WTC11 (cell line): ENCODE data around the gene RAPGEF3. TPM values are rescaled to one million over a fixed set of nuclear protein-coding genes. Genes with fewer than 3 reads are reported as not detected.

Experiments
- ATAC-seq: fragments of 200-7000 bp; cut with Tn5 transposase; 2 replicates; pipeline ENCODE4 v1.10.0; 2021; ENCODE audit warnings: mild to moderate bottlenecking, moderate library complexity
- CTCF ChIA-PET: fragments of 300-600 bp; sonication (Branson Sonifier 250); formaldehyde crosslinking; loops from one replicate; lab custom pipeline; 2021; ENCODE audit warnings: antibody characterized with exemption; lab: Charles Lee
- POLR2A ChIA-PET: fragments of 350-600 bp; sonication (Branson Sonifier 250); formaldehyde crosslinking; loops from one replicate; lab custom pipeline; 2021; ENCODE audit warnings: antibody characterized with exemption; lab: Charles Lee
- DNase-seq: peaks from one replicate; pipeline ENCODE4 v3.0.0; 2021; ENCODE audit warnings: low spot score
- H3K27ac Mint-ChIP-seq: 2 replicates; pipeline ENCODE4 v1.8.0; 2021; ENCODE audit warnings: mixed read lengths
- H3K27me3 Mint-ChIP-seq: 2 replicates; pipeline ENCODE4 v1.8.0; 2021; ENCODE audit warnings: low read depth, mild to moderate bottlenecking, moderate library complexity, mixed read lengths
- H3K36me3 Mint-ChIP-seq: 2 replicates; pipeline ENCODE4 v1.8.0; 2021; ENCODE audit warnings: mixed read lengths
- H3K4me1 Mint-ChIP-seq: 2 replicates; pipeline ENCODE4 v1.8.0; 2022; ENCODE audit warnings: mixed read lengths
- H3K4me3 Mint-ChIP-seq: 2 replicates; pipeline ENCODE4 v1.8.0; 2021; ENCODE audit warnings: mild to moderate bottlenecking, moderate library complexity, mixed read lengths
- H3K9me3 Mint-ChIP-seq: 2 replicates; pipeline ENCODE4 v1.8.0; 2021; ENCODE audit warnings: mixed read lengths
- CTCF ChIP-seq: fragments of 200-600 bp; IDR thresholded peaks from 2 replicates; pipeline ENCODE4 v1.8.0; 2022; ENCODE audit warnings: antibody characterized with exemption
- ZNF396 ChIP-seq: fragments of 250-450 bp; sonication (Bioruptor Pico); IDR thresholded peaks from 2 replicates; pipeline ENCODE4 v1.8.0; 2021; ENCODE audit warnings: mild to moderate bottlenecking, moderate library complexity, borderline replicate concordance
- ZNF671 ChIP-seq: fragments of 250-450 bp; sonication (Bioruptor Pico); IDR thresholded peaks from 2 replicates; pipeline ENCODE4 v1.8.0; 2021; ENCODE audit warnings: mild to moderate bottlenecking
- total RNA-seq: library from RNA; stranded (reverse); gene quantifications from 3 replicates; pipeline ENCODE4 v1.2.3, GENCODE V29; 2021
- TF ChIP-seq, protein P1 (sequence below): sonication (generic); formaldehyde crosslinking; IDR thresholded peaks from 2 replicates; pipeline ENCODE4 v1.8.0; 2022; ENCODE audit warnings: mild to moderate bottlenecking, missing genetic modification reagents

Gene RAPGEF3
- total RNA-seq, 1 experiment from 2014 or later = 13.3 TPM

GRCh38 chr12:47686645-47687240 lies 71.9 kb downstream of the RAPGEF3 start:
- Mint-ChIP-seq H3K9me3 (no peaks in the 10 kb centered on the region), H3K4me1 (0 out of 2 replicates have a peak, but pooled peaks cover 4% of the 10 kb centered on the region), H3K27ac (no peak overlapping the region), H3K27me3 (no peaks in the 10 kb centered on the region), H3K4me3 (no peak overlapping the region), H3K36me3 (peaks cover 9% of the 10 kb centered on the region)
- no peak for TF ChIP-seq ZNF396 (CRISPR knock-in tag)
- no peak for TF ChIP-seq ZNF671 (CRISPR knock-in tag)
- TF ChIP-seq, protein P1, sequence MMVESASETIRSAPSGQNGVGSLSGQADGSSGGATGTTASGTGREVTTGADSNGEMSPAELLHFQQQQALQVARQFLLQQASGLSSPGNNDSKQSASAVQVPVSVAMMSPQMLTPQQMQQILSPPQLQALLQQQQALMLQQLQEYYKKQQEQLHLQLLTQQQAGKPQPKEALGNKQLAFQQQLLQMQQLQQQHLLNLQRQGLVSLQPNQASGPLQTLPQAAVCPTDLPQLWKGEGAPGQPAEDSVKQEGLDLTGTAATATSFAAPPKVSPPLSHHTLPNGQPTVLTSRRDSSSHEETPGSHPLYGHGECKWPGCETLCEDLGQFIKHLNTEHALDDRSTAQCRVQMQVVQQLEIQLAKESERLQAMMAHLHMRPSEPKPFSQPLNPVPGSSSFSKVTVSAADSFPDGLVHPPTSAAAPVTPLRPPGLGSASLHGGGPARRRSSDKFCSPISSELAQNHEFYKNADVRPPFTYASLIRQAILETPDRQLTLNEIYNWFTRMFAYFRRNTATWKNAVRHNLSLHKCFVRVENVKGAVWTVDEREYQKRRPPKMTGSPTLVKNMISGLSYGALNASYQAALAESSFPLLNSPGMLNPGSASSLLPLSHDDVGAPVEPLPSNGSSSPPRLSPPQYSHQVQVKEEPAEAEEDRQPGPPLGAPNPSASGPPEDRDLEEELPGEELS (CRISPR knock-in tag) = no peak
- 0 out of 2 replicates have a peak, but pooled peaks have one; percentile 22 for TF ChIP-seq CTCF
- ChIA-PET POLR2A (no interaction called here), CTCF (interaction anchor here (1.0 to 1.6 kb wide), 5 partner anchors 34 to 143 kb away, joined by 3 to 17 read pairs (median 5); no protein-coding TSS in a partner anchor)
- ATAC-seq = no peak
- no peak for DNase-seq

Other genes starting within 250 kb of the RAPGEF3 start
- gene RPAP3, start 52.9 kb downstream of the RAPGEF3 start, total RNA-seq = 34.4 to 44.3 TPM (median 40.6 TPM) in 3 replicates
- gene ENDOU, start 33.4 kb downstream of the RAPGEF3 start, total RNA-seq = not detected in 3 replicates
- 13.5 to 16.8 TPM (median 13.8 TPM) in 3 replicates for gene SLC48A1, start 14.4 kb upstream of the RAPGEF3 start, total RNA-seq
- 89.9 to 111 TPM (median 94.7 TPM) in 3 replicates for gene HDAC7, start 61.0 kb upstream of the RAPGEF3 start, total RNA-seq
- gene VDR, start 146.1 kb upstream of the RAPGEF3 start, total RNA-seq = 0.76 to 1.3 TPM (median 0.76 TPM) in 3 replicates
- 48.3 to 50.8 TPM (median 49.1 TPM) in 3 replicates for gene TMEM106C, start 204.7 kb upstream of the RAPGEF3 start, total RNA-seq
- 18.2 to 24.3 TPM (median 20.9 TPM) in 3 replicates for gene COL2A1, start 245.6 kb upstream of the RAPGEF3 start, total RNA-seq